Glutamatergic neuron (in vitro differentiated cells): ENCODE data around the gene LMF1. TPM values are rescaled to one million over a fixed set of nuclear protein-coding genes. Genes with fewer than 3 reads are reported as not detected.

Source experiments
- DNase-seq: peaks from one replicate; pipeline ENCODE4 v3.0.0; 2022
- H3K27ac Mint-ChIP-seq: one replicate; pipeline ENCODE4 v1.8.0; 2020; ENCODE audit warnings: mild to moderate bottlenecking, mixed read lengths, inconsistent platforms; ENCODE audit not compliant: unreplicated experiment
- H3K27me3 Mint-ChIP-seq: one replicate; pipeline ENCODE4 v1.8.0; 2020; ENCODE audit warnings: mild to moderate bottlenecking, moderate library complexity, mixed read lengths, inconsistent platforms; ENCODE audit not compliant: unreplicated experiment
- H3K36me3 Mint-ChIP-seq: one replicate; pipeline ENCODE4 v1.8.0; 2020; ENCODE audit warnings: mild to moderate bottlenecking, mixed read lengths, inconsistent platforms; ENCODE audit not compliant: unreplicated experiment
- H3K4me1 Mint-ChIP-seq: one replicate; pipeline ENCODE4 v1.8.0; 2020; ENCODE audit warnings: mild to moderate bottlenecking, low read depth, mixed read lengths, inconsistent platforms; ENCODE audit not compliant: unreplicated experiment
- H3K4me3 Mint-ChIP-seq: one replicate; pipeline ENCODE4 v1.8.0; 2020; ENCODE audit warnings: mild to moderate bottlenecking, mixed read lengths, inconsistent platforms; ENCODE audit not compliant: unreplicated experiment
- H3K9me3 Mint-ChIP-seq: one replicate; pipeline ENCODE4 v1.8.0; 2020; ENCODE audit warnings: mild to moderate bottlenecking, moderate library complexity, mixed read lengths, inconsistent platforms; ENCODE audit not compliant: unreplicated experiment
- CTCF ChIP-seq: fragments of 200-600 bp; sonication (generic); IDR thresholded peaks from one replicate; pipeline ENCODE4 v1.5.0; 2021; ENCODE audit not compliant: partially characterized antibody, unreplicated experiment
- total RNA-seq: library from RNA; stranded (reverse); fragmentation: NEBNext Ultra II Directional; extraction: Animal tissue kit (Norgen Biotek cat#: 25700); gene quantifications from one replicate; pipeline ENCODE4 v1.2.1, GENCODE V29; 2021; ENCODE audit not compliant: unreplicated experiment

The LMF1 gene
- total RNA-seq, 1 donor from 2014 or later = 17.4 TPM

- H3K4me1 Mint-ChIP-seq = peaks cover 10% of the 10 kb centered on the region
- H3K4me3 Mint-ChIP-seq = peak overlapping the region; percentile 40
- peak overlapping the region; percentile 55 for H3K27ac Mint-ChIP-seq
- no peak for TF ChIP-seq CTCF
- peaks cover 6% of the 10 kb centered on the region for H3K36me3 Mint-ChIP-seq
- peaks cover 7% of the 10 kb centered on the region for H3K9me3 Mint-ChIP-seq
- H3K27me3 Mint-ChIP-seq = peaks cover 6% of the 10 kb centered on the region
- no peak for DNase-seq
Observed at GRCh38 chr16:971582-971905, 760 bp upstream of the LMF1 start.

DNA sequence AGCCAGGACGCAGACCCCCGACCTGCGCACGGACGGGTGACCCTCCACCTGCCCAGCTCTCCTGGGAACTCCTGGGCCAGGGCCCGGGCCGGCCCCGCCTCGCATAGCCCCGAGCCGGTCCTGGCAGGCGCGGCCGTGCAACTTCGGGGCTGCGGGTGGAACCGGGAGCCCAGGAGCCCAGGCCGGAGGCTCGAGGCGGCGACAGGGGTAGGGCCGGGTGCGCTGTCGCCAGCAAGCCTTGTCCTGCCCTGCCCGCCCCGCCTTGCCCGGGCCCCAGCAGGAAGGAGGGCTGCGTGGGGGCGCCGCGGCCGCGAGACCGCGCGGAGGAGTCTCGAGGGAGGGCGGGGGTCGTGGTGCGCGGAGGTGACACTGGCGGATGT, 408 bp downstream of the LMF1 start:
- peak overlapping the region; percentile 61 for H3K4me3 Mint-ChIP-seq
- H3K36me3 Mint-ChIP-seq = peaks cover 12% of the 10 kb centered on the region
- DNase-seq = no peak
- H3K9me3 Mint-ChIP-seq = peaks cover 9% of the 10 kb centered on the region
- H3K27me3 Mint-ChIP-seq = peaks cover 9% of the 10 kb centered on the region
- no peak overlapping the region for H3K27ac Mint-ChIP-seq
- TF ChIP-seq CTCF = no peak
- H3K4me1 Mint-ChIP-seq = peaks cover 6% of the 10 kb centered on the region

- Mint-ChIP-seq H3K4me1 (peaks cover 6% of the 10 kb centered on the region), H3K27ac (no peak overlapping the region), H3K4me3 (peak overlapping the region; percentile 77), H3K9me3 (peaks cover 9% of the 10 kb centered on the region), H3K36me3 (peaks cover 18% of the 10 kb centered on the region), H3K27me3 (peaks cover 10% of the 10 kb centered on the region)
- no peak for DNase-seq
- no peak for TF ChIP-seq CTCF
Observed at GRCh38 chr16:969508-970385, 1.0 kb downstream of the LMF1 start.

GRCh38 chr16:968620-969019, 2.2 kb downstream of the LMF1 start:
- no peak for TF ChIP-seq CTCF
- H3K27me3 Mint-ChIP-seq = peaks cover 11% of the 10 kb centered on the region
- H3K4me3 Mint-ChIP-seq = peak overlapping the region; percentile 59
- H3K27ac Mint-ChIP-seq = no peak overlapping the region
- H3K9me3 Mint-ChIP-seq = peaks cover 10% of the 10 kb centered on the region
- no peak for DNase-seq
- H3K4me1 Mint-ChIP-seq = peaks cover 3% of the 10 kb centered on the region
- H3K36me3 Mint-ChIP-seq = peaks cover 23% of the 10 kb centered on the region

- H3K9me3 Mint-ChIP-seq = peaks cover 10% of the 10 kb centered on the region
- no peak overlapping the region for H3K4me3 Mint-ChIP-seq
- DNase-seq = no peak
- peaks cover 4% of the 10 kb centered on the region for H3K4me1 Mint-ChIP-seq
- no peak for TF ChIP-seq CTCF
- peaks cover 9% of the 10 kb centered on the region for H3K27me3 Mint-ChIP-seq
- no peak overlapping the region for H3K27ac Mint-ChIP-seq
- H3K36me3 Mint-ChIP-seq = peaks cover 23% of the 10 kb centered on the region
Observed at GRCh38 chr16:967546-968295, 3.1 kb downstream of the LMF1 start.
